ENCODE results near the gene SREBF2.

- TF ChIP-seq CTCF (IDR thresholded peaks at IDR 0.05 in 2 of 3, conservative IDR thresholded peaks at IDR 0.05 in 1 of 3; ENCODE audit: insufficient read depth in 2 of 3, low read depth in 1 of 3, low read length in 3 of 3): no peak
- no peak for TF ChIP-seq BDP1 (IDR thresholded peaks at IDR 0.05; ENCODE audit: insufficient read depth, insufficient read length)
- no peak for TF ChIP-seq MEF2A (IDR thresholded peaks at IDR 0.05; ENCODE audit: control insufficient read depth, low read depth, low read length)
- TF ChIP-seq SP1 (CRISPR knock-in tag; IDR thresholded peaks at IDR 0.05): no peak
- no peak for TF ChIP-seq MLLT1 (IDR thresholded peaks at IDR 0.05)
- no peak for TF ChIP-seq FOXK2 (conservative IDR thresholded peaks at IDR 0.05 in 1 of 2, IDR thresholded peaks at IDR 0.05 in 1 of 2; ENCODE audit: low read depth in 2 of 2)
- TF ChIP-seq, protein P1, sequence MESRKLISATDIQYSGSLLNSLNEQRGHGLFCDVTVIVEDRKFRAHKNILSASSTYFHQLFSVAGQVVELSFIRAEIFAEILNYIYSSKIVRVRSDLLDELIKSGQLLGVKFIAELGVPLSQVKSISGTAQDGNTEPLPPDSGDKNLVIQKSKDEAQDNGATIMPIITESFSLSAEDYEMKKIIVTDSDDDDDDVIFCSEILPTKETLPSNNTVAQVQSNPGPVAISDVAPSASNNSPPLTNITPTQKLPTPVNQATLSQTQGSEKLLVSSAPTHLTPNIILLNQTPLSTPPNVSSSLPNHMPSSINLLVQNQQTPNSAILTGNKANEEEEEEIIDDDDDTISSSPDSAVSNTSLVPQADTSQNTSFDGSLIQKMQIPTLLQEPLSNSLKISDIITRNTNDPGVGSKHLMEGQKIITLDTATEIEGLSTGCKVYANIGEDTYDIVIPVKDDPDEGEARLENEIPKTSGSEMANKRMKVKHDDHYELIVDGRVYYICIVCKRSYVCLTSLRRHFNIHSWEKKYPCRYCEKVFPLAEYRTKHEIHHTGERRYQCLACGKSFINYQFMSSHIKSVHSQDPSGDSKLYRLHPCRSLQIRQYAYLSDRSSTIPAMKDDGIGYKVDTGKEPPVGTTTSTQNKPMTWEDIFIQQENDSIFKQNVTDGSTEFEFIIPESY (CRISPR knock-in tag; IDR thresholded peaks at IDR 0.05): no peak
- no peak for TF ChIP-seq HDAC6 (IDR thresholded peaks at IDR 0.05; ENCODE audit: low read depth, low read length)
- TF ChIP-seq, protein P2, sequence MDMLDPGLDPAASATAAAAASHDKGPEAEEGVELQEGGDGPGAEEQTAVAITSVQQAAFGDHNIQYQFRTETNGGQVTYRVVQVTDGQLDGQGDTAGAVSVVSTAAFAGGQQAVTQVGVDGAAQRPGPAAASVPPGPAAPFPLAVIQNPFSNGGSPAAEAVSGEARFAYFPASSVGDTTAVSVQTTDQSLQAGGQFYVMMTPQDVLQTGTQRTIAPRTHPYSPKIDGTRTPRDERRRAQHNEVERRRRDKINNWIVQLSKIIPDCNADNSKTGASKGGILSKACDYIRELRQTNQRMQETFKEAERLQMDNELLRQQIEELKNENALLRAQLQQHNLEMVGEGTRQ (CRISPR knock-in tag; IDR thresholded peaks at IDR 0.05): no peak
Measured at GRCh38 chr22:41915786-41916493, 83.0 kb downstream of the SREBF2 start.
